Endothelial cell (in vitro differentiated cells): Measurements from ENCODE around the gene PXDN. TPM values are rescaled to one million over a fixed set of nuclear protein-coding genes. Genes with fewer than 3 reads are reported as not detected.

Experiments
- DNase-seq: peaks from one replicate; pipeline ENCODE4 v3.0.0; 2021; ENCODE audit warnings: low spot score
- H3K27ac Mint-ChIP-seq: one replicate; pipeline ENCODE4 v1.8.0; 2021; ENCODE audit warnings: mixed read lengths, inconsistent platforms; ENCODE audit not compliant: unreplicated experiment
- H3K27me3 Mint-ChIP-seq: one replicate; pipeline ENCODE4 v1.8.0; 2021; ENCODE audit warnings: mild to moderate bottlenecking, moderate library complexity, mixed read lengths, inconsistent platforms; ENCODE audit not compliant: unreplicated experiment
- H3K36me3 Mint-ChIP-seq: one replicate; pipeline ENCODE4 v1.8.0; 2021; ENCODE audit warnings: mild to moderate bottlenecking, low read depth, mixed read lengths, inconsistent platforms; ENCODE audit not compliant: unreplicated experiment
- H3K4me1 Mint-ChIP-seq: one replicate; pipeline ENCODE4 v1.8.0; 2021; ENCODE audit warnings: mild to moderate bottlenecking, mixed read lengths, inconsistent platforms; ENCODE audit not compliant: unreplicated experiment
- H3K4me3 Mint-ChIP-seq: one replicate; pipeline ENCODE4 v1.8.0; 2021; ENCODE audit warnings: mild to moderate bottlenecking, mixed read lengths, inconsistent platforms; ENCODE audit not compliant: unreplicated experiment
- H3K9me3 Mint-ChIP-seq: one replicate; pipeline ENCODE4 v1.8.0; 2021; ENCODE audit warnings: mixed read lengths, inconsistent platforms; ENCODE audit not compliant: unreplicated experiment
- CTCF ChIP-seq: fragments of 200-600 bp; sonication (generic); IDR thresholded peaks from one replicate; pipeline ENCODE4 v1.5.0; 2021; ENCODE audit warnings: antibody characterized with exemption; ENCODE audit not compliant: unreplicated experiment
- total RNA-seq: library from RNA; stranded (reverse); fragmentation: NEBNext Ultra II Directional; extraction: Animal tissue kit (Norgen Biotek cat#: 25700); gene quantifications from one replicate; pipeline ENCODE4 v1.2.1, GENCODE V29; 2021; ENCODE audit not compliant: unreplicated experiment

PXDN gene
- total RNA-seq, 1 donor from 2014 or later, result 521 TPM

- Mint-ChIP-seq H3K27me3 (peaks cover 2% of the 10 kb centered on the region), H3K27ac (no peak overlapping the region), H3K4me3 (no peak overlapping the region), H3K36me3 (peaks cover 5% of the 10 kb centered on the region), H3K4me1 (peaks cover 20% of the 10 kb centered on the region), H3K9me3 (no peaks in the 10 kb centered on the region)
- no peak for TF ChIP-seq CTCF
- DNase-seq, result no peak
These were observed 141.3 kb downstream of the PXDN start for GRCh38 chr2:1603059-1603458.

- Mint-ChIP-seq H3K9me3 (no peaks in the 10 kb centered on the region), H3K27me3 (peaks cover 2% of the 10 kb centered on the region), H3K27ac (no peak overlapping the region), H3K36me3 (peaks cover 5% of the 10 kb centered on the region), H3K4me1 (peaks cover 20% of the 10 kb centered on the region), H3K4me3 (no peak overlapping the region)
- no peak for TF ChIP-seq CTCF
- DNase-seq, result no peak
These were observed 141.9 kb downstream of the PXDN start for GRCh38 chr2:1602278-1603010.

- TF ChIP-seq CTCF, result no peak
- DNase-seq, result no peak
- no peak overlapping the region for H3K4me3 Mint-ChIP-seq
- no peaks in the 10 kb centered on the region for H3K9me3 Mint-ChIP-seq
- peaks cover 2% of the 10 kb centered on the region for H3K27me3 Mint-ChIP-seq
- H3K27ac Mint-ChIP-seq, result no peak overlapping the region
- H3K4me1 Mint-ChIP-seq, result peaks cover 13% of the 10 kb centered on the region
- peaks cover 5% of the 10 kb centered on the region for H3K36me3 Mint-ChIP-seq
These were observed 142.6 kb downstream of the PXDN start for GRCh38 chr2:1601471-1602277.

GRCh38 chr2:1601067-1601412, 143.3 kb downstream of the PXDN start:
- H3K36me3 Mint-ChIP-seq, result peaks cover 5% of the 10 kb centered on the region
- no peak for TF ChIP-seq CTCF
- H3K27ac Mint-ChIP-seq, result no peak overlapping the region
- H3K4me1 Mint-ChIP-seq, result peaks cover 6% of the 10 kb centered on the region
- H3K4me3 Mint-ChIP-seq, result no peak overlapping the region
- H3K9me3 Mint-ChIP-seq, result no peaks in the 10 kb centered on the region
- no peak for DNase-seq
- peaks cover 2% of the 10 kb centered on the region for H3K27me3 Mint-ChIP-seq
